ENCODE measurements around the gene ZNHIT6.
"Not testable (repeated sequence)": the region's sequence is repeated elsewhere in the genome, so short reads cannot be mapped to it uniquely, and the experiment has no call there.

ZNHIT6 gene

GRCh38 chr1:85672031-85672660, 36.1 kb downstream of the ZNHIT6 start:
- no peak for DNase-seq

GRCh38 chr1:85665932-85666331, 42.3 kb downstream of the ZNHIT6 start:
- no peak for DNase-seq

- DNase-seq, result no peak
Observed at GRCh38 chr1:85663382-85663781, 44.9 kb downstream of the ZNHIT6 start.

- no peak for DNase-seq
Observed at GRCh38 chr1:85661767-85662166, 46.5 kb downstream of the ZNHIT6 start.

GRCh38 chr1:85660541-85660940, 47.7 kb downstream of the ZNHIT6 start:
- no peak for DNase-seq

- DNase-seq, result no peak
Observed at GRCh38 chr1:85659174-85659573, 49.1 kb downstream of the ZNHIT6 start.

GRCh38 chr1:85656948-85657347, 51.3 kb downstream of the ZNHIT6 start:
- DNase-seq, result no peak

- no peak for DNase-seq
Observed at GRCh38 chr1:85656256-85656655, 52.0 kb downstream of the ZNHIT6 start.

- no peak for DNase-seq
Observed at GRCh38 chr1:85655315-85655714, 52.9 kb downstream of the ZNHIT6 start.

- DNase-seq, result no peak
Observed at GRCh38 chr1:85654066-85654782, 54.0 kb downstream of the ZNHIT6 start.

- no peak for DNase-seq
Observed at GRCh38 chr1:85652327-85652726, 55.9 kb downstream of the ZNHIT6 start.

- no peak for DNase-seq
Observed at GRCh38 chr1:85650645-85651044, 57.6 kb downstream of the ZNHIT6 start.

- DNase-seq, result no peak
Observed at GRCh38 chr1:85649591-85649990, 58.6 kb downstream of the ZNHIT6 start.

GRCh38 chr1:85641598-85642556, 66.4 kb downstream of the ZNHIT6 start:
- not testable (repeated sequence) for DNase-seq

- DNase-seq, result not testable (repeated sequence)
Observed at GRCh38 chr1:85639920-85640319, 68.3 kb downstream of the ZNHIT6 start.

- DNase-seq, result no peak
Observed at GRCh38 chr1:85638412-85638811, 69.8 kb downstream of the ZNHIT6 start.

- DNase-seq, result no peak
Observed at GRCh38 chr1:85630493-85630892, 77.7 kb downstream of the ZNHIT6 start.

- DNase-seq, result no peak
Observed at GRCh38 chr1:85629532-85629920, 78.7 kb downstream of the ZNHIT6 start.

- DNase-seq, result peak in 15 of 51 donors; percentile 1 to 30 (median 10)
Observed at GRCh38 chr1:85628791-85629531, 79.3 kb downstream of the ZNHIT6 start.

- no peak for DNase-seq
Observed at GRCh38 chr1:85626818-85627217, 81.4 kb downstream of the ZNHIT6 start.

- no peak for DNase-seq
Observed at GRCh38 chr1:85624361-85624760, 83.9 kb downstream of the ZNHIT6 start.
